ENCODE measurements around the gene DGKD.

GRCh38 chr2:233438573-233439147 lies 84.4 kb downstream of the DGKD start:
- no peak for TF ChIP-seq POLR2A (IDR thresholded peaks at IDR 0.05)
- TF ChIP-seq CTCF (IDR thresholded peaks at IDR 0.05) = no peak
